GM18907 (cell line): ENCODE measurements around the gene ASB16.

Source experiments
- ATAC-seq: cut with Tn5 transposase; IDR thresholded peaks from one replicate; pipeline ENCODE4 v1.9.1; 2021; ENCODE audit warnings: mild to moderate bottlenecking, moderate library complexity; ENCODE audit not compliant: unreplicated experiment

ASB16 gene

DNA sequence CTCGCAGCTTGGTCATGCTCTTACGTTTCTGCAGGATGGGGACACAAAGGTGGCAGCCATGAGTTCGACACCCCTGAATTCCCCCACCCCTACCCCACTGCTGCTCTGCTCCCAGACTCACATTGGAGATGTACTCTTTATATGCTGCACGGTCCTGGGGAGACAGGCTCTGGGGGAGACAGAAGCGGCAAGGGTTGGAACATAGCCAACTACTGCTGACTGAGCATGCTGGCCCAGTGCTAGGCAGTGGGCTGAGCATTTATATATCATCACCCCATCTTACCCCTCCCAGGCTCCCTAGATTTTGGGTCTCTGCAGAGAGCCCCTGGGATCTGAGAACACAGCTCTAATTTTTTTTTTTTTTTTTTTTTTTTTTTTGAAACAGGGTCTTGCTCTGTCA lies 37.2 kb downstream of the ASB16 start:
- no peak for ATAC-seq

DNA sequence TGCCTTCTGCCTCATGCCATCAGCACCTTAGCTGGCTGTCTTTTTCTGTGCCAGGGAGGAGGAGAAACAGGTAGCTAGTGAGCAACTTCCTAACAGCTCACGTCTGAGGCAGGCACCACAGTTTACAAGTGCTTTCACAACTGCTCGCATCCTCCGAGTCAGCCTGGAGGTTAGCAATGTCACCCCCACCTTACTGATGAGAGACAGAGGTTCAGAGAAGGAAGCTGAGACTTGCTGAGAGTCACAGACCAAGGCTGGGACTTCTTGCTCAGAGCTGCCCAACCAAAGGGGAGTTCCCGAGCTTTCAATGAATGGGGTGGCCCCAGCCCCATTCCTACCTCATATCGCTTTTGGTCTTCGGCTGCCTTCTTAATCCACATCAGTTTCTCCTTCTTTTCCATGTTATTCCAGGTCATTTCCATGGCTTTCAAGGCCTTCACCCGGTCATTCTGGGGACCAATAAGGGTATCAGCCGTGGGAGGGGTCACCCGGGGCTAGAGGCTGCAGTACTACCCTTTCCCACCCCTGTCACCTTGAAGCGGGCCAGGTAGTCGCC lies 39.4 kb downstream of the ASB16 start:
- no peak for ATAC-seq

DNA sequence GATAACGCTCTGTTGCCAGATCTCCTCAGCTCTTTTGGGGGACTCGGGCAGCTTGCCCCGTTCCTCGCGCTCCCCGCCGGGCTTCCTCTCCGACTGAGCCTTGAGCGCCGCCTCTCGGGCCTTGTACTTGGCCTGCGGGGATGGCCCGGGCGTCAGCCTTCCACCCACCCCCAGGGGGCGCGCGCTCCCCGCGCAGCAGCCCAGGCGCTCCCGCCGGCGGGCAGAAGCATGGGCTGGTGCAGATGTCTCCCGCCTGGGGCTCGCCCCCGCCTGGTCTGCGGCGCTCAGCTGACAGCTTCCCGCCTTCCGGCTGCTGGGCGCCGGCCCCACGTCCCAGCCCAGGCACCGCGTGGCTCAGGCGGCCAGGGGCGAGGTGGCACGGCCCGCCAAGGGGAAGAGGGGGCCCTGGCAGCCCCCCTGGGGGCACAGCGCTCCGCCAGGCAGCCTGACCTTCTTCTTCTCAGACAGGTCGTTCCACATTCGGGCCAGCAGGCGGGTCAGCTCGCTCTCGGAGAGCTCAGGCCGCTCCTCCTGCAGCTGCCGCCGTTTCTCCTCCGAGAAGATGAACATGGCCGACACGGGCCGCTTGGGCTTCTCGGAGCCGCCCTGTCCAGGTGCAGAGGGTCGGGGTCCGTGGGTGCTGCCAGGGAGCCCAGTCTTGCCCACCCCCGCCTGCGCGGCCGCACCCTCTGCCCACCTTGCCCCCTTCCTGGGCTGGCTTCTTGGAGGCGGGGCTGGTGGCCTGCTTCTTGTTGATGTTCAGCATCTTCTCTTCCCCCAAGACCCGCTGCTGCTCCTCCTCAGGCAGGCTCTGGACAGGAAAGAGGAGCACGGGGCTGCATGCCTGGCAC lies 40.1 kb downstream of the ASB16 start:
- peak; percentile 66 for ATAC-seq

DNA sequence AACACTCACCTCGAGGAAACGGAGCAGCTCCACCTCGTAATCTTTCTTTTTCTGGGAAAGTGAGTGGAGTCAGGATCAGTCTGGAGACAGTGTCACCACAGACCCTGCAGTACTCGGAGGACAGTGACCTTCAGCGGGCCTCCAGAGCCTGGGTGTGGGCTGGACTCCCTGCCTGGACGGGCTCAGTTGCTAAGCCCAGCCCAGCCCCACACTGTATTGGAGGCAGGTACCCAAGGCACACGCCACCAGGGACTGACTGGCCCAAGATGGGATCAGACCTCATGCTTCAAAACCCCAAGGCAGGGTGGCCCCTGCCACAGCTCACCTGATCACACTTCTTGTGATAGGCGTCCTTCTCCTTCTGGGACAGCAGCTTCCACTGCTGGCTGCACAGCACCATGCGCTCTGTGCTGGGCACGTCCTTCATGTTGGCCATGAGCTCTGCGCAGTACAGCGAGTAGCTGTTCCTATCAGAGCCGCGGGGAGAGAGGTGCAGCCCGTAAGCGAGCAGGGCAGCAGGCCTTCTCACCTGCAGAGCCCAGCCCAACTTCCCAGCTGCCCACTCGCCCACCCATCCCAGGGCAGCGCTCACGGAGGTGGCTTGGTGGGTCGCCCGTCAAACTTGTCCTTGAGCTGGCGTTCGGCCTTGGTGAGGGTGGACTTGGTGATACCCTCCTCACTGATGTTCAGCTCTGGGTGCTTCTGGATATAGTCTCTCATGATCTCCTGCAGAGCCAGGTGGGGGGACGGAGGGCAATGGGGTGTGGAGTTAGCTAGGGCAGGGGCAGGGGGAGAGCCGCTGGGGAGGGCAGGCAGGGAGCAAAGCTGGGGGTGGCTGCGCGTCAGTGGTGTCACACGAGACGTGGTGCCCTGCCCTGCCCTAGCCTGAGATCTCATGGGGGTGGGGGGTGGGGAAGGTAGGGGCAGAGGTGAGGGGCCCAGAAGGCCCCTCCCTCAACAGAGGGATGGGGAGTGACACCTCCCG lies 41.1 kb downstream of the ASB16 start:
- no peak for ATAC-seq

DNA sequence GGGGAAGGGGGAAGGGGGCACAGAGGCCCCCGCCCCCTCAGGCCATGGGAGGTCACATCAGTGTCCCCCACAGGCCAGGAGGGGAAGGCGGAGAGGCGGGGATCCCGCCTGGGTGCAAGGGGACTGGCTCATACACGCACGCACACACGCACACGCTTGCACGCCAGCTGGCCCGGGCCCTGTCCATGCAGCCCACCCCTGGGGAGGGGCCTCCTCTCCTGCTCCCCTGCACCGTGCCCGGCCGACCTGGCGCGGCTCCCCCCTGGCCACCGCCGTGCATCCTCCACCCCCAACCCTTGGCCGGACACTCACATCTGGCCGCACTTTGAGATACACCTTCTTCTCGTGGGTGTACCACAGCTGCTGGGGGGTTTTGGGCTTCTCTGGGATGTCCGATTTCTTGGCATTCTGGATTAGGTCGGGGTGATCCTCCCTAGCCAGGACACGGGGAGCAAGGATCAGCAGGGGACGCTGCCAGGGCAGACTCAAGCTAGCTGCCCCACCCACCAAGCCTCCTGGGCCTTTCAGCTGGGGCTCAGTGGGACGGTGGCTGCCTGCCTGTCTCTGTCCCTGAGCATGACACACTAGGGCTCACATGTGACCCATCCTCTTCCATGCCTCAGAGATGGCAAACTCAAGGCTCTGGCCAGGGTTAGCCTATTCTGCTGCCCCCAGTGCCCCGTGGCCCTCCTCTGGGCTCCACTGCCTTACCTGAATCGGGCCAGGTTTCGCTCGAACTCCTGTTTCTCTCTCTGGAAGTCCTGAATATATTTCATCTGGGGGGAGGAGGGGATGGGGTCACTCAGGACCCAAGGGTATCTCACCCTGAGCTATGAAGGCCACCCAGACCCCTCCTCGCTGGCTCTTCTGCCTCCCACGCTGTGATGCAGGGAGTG lies 42.3 kb downstream of the ASB16 start:
- ATAC-seq = no peak

DNA sequence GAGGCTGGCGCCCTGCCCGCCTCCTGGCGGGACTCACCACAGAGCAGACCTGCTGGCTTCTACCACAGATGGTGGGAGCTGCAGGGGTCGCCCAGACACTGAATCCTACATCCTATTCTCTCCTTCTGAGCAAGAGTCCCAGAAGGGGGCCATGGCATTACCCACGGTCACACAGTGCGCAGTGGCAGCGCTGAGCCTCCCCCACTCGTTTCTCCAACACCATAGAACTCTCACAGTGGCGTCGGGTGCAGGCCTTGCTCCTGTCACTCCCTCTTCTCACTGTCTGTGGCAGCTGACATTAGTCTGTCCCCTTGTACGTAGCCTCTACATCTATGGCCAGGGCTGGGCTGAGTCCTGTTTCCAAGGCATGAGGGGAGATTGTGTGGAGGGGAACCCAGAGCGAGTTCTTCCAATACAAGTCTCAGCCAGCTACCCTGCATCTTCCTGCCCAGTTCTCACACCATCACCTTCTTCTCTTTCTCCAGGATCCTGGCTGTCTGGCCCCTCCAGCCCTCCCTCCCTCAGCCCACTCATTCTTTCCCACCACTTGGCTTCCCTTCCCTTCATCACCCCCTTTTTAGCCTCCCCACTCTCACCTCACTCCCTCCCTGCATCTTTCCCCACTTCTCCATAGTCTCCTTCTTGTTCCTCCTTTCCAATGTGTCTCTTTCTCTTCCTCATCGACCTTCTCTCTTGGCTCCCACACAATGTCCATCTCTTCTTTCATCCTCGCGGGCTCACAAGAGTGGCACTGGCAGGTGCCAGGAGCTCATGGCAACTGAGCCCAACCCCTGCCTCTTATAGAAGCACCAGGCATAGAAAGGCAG lies 43.1 kb downstream of the ASB16 start:
- no peak for ATAC-seq

DNA sequence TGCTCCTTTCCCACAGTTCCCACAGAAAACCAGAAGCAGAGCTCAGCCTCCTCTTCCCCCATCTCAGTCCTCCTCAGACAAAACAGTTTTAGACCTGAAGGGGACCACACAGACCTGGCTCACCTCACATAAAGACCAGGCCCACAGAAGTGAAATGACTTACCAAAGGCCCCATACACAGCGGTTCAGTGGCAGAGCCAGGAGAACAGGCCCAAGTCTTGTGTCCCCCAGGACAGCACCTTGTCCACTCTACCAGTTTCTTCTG lies 43.7 kb downstream of the ASB16 start:
- no peak for ATAC-seq

DNA sequence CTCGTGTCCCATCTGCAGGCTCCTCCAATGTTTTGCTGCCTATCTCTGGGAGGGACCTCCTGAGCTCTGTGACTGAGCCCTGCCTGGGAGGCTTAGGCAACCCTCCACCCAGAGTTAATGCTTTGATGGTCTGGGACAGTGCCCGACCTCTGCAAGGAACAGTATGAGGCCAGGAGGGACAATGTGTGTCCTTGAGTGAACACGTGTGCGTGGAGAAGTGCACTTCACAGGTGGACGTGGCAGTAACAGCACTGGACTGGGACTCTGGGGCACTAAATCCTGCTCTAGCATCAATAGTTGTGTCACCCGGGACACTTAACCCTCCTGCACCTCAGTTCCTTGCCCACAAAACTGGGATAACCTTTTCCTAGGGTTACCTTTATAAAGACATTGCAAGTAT lies 44.4 kb downstream of the ASB16 start:
- ATAC-seq = no peak

DNA sequence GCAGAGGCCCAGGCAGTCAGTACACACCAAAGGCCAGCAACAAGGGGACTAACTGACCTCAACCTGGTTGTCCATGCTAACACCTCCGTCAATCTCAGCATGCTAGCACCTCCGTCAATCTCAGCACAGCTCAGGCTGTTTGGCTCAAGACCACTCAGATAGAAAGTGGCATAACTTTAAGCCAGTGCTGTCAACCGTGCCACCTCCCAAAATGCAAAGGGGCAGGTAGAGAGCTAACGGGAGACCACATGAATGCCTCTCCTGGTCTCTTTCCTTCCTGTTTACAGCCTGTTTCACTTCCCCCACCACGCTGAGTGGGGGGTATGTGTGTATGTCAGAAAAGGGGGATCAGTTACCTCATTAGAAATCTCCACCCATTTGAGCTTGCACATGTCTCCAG lies 45.7 kb downstream of the ASB16 start:
- ATAC-seq = no peak

DNA sequence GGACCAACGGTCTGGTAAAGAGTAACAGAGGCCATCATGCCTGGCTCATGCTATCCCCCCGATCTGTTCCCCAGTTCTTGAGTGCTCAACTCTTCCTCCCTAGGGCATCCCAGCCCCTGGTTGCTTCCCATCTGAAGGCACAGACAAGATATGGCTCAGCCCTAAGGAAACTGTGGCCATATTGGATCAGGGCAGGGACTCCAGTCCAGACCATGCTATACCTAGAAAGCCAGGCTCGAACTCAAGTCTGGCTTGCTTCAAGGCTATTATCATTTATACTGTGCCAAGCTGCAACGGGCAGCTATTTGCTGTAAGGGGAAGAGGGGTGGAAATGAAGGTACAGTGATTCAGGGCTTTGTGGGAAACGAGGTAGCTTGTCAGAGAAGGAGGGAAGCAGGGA lies 46.2 kb downstream of the ASB16 start:
- ATAC-seq = no peak

DNA sequence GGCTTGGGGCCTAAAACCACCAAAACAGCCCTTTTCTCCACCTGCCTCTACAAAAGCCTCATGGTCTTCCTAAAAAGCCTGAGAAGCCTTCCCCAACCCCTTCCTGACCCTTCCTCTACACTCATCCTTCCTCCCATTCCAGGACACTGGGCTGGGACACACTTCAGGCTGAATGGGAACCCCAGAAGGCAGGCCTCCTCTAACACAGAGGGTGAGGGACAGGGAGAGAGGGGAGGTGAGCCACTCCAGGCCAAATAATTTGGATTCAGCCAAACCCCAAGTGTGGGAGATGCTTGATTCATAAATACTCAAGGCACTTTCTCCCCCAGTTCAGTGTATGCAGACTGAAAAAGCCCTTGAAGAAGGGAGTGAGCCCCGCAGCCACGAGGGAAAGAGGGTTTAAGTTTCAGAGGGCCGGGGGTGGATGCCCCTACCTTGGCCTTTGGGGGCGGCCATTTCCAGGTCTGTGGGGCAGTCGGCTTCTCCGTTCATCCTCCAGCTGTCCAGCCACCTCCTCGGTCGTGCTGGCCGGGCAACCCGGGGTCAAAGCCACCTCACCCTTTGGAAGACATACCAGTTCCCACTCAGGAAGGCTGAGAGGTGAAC lies 47.3 kb downstream of the ASB16 start:
- ATAC-seq = peak; percentile 0

DNA sequence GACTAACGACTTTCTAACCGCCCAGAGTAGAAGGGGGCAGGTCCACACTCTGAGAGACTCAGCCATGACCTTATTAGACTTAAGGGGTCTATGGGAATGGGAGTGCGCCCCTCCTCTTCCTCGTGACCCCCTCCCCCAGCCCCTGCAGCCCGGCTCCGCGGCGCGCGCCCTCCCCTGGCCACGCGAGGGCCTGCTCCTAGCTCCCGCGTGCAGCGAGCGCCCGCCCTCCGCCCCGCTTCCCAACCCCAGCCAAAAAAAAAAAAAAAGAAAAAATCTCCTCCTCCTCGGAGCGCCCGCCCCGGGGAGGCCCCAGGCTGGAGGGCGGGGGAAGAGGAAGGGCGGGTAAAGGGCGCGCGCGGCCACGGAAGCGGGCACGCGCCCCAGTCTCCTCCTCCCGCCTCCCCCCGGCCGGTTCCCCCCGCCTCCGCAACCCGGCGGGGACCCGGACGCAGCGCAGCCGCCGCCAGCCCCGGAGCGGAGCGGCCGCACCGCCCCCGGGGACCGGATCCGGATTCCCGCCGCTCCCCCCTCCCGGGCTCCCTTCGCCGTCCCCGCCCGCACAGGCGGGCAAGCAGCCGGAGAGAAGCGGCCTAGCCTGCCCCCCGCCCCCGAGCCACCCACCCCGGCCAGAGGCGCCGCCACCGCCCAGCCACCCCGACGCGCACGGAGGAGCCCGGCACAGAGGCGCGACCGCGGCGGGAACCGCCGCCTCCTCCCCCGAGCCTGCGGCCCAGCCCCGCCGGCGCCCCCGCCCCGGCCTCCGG lies 48.0 kb downstream of the ASB16 start:
- peak; percentile 36 for ATAC-seq

DNA sequence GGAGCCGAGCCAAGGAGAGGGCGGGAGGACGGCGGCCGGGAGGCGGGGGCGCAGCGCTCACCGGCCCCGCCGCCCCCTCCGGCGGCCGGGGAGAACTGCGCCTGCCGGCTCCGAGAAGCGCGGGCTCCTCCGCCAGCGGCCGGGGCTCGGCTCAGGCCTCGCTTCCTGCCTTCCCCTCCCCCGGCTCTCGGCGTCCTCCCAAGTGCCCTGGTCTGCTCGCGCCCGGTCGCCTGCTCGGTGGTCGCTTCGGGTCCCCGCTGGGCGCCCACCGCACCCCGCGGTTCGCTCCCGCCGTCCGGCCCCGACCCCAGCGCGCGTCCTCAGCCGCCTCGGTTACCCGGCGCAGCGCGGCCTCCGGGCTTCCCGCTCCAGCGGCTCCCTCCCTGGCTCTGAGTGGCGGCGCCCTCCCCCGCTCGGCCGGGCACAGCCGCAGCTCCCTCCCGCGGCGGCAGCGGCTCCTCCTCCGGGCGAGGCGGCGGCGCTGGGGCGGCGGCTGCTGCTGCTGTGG lies 48.7 kb downstream of the ASB16 start:
- ATAC-seq = peak; percentile 36

DNA sequence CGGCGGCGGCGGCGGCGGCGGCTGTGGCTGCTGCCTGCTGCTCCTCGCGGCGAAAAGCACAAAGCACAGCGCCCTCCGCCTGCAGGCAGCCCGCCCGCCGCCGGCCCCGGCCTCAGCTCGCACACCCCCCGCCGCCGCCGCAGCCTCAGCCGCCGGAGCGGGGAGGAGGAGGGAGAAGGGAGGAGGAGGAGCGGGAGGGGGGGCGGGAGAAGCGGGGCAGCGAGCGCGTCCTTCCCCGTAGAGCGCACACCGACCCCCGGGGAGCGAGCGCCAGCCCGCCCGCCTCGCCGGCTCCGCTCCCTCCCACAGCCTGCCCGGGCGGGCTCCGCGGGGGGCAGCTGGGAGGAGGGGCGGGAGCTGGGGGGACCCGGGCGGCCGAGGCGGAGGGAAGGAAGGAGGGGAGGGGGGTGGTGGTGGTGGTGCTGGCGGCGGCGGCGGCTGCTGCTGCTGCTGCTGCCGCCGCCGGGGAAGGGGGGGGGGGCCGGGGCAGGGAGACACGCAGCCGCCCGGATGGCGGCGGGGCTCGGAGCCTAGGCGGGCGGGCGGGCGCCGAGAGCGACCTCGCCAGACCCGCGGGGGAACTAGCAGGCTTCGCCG lies 49.2 kb downstream of the ASB16 start, which contains the start of gene UBTF:
Gene UBTF (minus strand): TSS at position 60 of the 597 bp plus-strand sequence. CDS start 1,446 bp downstream, outside the sequence.
- peak; percentile 24 for ATAC-seq

DNA sequence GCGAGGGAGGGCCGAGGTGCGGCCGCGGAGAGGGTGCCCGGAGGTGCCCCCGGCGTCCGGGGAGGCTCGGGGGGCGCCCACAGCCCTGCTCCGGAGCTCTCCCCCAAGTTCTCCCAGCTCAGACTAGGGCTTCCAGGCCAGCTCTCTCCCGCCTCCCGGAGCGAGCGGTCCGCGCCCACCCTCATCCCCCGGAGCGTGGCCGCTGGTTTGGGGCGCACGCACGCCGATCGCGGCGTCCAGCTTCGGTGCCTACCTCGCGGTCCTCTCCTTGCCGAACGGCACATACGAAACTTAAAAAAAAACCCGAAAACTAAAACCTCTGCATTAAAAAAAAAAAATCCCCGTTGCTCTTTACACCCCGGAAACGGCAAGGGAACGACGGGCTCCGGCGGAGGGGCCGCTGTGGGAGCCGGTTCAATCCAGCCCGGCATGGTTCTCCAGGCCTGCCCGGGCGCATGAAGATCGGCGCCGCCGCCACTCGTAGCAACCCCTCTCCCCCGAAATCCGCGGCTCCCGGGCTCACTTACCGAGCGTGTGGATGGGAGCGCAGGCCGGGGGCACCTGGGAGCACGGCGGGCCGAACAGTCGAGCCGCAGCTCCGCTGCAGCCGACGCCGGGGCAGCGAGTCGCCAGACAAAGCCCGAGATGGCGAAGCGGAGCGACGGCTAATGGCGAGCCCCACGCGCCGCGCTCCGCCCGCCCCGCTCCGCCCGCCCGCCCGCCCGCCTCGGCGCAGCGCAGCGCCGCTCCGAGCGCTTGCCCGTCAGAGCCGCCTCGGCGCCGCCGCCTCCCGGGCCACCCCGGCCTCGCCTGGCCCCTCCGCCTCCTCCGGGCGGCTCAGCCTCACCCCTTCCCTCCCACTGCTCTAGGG lies 49.9 kb downstream of the ASB16 start:
- no peak for ATAC-seq

DNA sequence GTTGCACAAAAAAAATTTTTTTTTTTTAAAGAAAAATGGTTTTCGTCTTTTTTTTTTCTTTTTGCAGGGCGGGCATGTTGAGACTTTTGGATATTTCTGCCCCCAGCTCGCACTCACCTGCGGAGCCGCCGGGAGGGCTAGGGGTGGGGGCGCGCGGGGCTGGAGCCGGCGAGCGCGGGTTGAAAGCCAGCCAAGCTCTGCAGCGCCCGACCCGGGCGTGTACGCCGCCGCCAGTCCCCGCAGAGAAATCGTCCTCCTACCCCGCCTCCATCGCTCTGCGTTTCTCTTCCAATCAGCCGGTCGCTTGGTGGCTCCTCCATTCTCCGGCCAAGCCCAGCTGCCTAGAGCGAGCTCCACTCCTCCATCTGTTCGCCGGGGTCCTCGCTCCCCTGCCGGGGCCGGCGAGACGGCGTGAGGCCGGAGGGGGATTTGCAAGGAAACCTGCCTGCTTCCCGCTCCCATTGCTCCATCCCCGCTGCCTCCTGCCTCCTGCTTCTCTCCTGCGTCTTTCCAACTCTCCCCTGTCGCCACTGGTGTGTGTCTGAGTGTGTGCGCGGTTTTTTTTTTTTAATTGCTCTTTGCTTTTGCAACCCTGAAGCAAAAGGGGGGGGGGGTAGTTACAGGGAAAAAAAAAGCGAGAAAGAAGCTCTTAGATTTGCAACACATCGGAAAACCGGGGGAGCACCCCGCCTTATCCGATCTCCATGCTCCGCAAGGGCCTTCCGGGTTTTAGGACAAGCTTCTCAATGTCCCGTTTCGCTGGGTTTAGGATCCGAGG lies 50.8 kb downstream of the ASB16 start:
- ATAC-seq = no peak

DNA sequence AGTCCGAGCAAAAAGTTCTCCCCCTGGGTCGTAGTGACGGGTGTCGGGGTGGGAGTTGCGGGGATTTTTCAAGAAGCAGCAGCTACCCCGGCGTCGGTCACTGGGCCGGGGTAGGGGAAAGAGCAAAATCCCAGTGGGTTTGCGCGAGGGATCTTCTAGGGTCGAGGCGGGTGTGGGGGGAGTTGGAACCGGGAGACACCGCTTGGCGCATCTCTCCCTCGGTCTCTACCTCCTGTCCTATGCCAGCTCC lies 51.3 kb downstream of the ASB16 start:
- ATAC-seq = no peak
